Measurements from ENCODE around the gene KRT17.

DNA sequence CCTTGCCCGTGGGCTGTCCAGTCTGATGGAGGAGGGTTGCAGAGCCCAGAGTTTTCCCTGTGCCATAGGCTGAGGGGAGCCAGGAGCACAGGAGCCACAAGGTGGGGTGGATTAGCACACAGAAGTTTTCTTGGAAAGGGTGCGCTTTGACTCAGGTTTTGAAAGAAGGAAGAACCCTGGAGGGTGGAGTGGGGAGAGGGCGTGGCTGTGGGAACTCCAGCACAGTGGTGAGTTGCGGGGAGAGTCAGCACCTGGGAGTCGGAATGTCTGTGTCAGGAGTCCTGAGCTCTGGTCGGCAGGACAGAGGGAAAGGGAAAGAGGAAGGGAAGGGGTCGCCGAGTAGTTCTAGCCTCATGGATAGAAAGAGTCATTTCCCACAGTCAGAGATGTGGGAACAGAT lies 28.8 kb downstream of the KRT17 start:
- TF ChIP-seq, protein P1, sequence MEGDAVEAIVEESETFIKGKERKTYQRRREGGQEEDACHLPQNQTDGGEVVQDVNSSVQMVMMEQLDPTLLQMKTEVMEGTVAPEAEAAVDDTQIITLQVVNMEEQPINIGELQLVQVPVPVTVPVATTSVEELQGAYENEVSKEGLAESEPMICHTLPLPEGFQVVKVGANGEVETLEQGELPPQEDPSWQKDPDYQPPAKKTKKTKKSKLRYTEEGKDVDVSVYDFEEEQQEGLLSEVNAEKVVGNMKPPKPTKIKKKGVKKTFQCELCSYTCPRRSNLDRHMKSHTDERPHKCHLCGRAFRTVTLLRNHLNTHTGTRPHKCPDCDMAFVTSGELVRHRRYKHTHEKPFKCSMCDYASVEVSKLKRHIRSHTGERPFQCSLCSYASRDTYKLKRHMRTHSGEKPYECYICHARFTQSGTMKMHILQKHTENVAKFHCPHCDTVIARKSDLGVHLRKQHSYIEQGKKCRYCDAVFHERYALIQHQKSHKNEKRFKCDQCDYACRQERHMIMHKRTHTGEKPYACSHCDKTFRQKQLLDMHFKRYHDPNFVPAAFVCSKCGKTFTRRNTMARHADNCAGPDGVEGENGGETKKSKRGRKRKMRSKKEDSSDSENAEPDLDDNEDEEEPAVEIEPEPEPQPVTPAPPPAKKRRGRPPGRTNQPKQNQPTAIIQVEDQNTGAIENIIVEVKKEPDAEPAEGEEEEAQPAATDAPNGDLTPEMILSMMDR (IDR thresholded peaks at IDR 0.05), result no peak
- TF ChIP-seq EP300 (IDR thresholded peaks at IDR 0.05) (no peak), POLR2AphosphoS5 (IDR thresholded peaks at IDR 0.05) (no peak)
